ENCODE measurements around the gene COL13A1. TPM values are rescaled to one million over a fixed set of nuclear protein-coding genes. Genes with fewer than 3 reads are reported as not detected.

COL13A1 gene
- total RNA-seq, 1 experiment from 2014 or later = 3.6 TPM

- Histone ChIP-seq H4K91ac (ENCODE audit: insufficient read length, low read depth, low read length) (no peak overlapping the region), H3K4me2 (ENCODE audit: insufficient read depth, insufficient read length, low read length) (no peak overlapping the region), H2BK20ac (ENCODE audit: low read depth, low read length, poor library complexity, severe bottlenecking) (no peak overlapping the region), H3T11ph (ENCODE audit: low read length) (no peak overlapping the region), H3K79me2 (ENCODE audit: insufficient read depth, low read length) (no peaks in the 10 kb centered on the region), H3K18ac (ENCODE audit: insufficient read length, low read depth, low read length) (no peak overlapping the region), H3K9me3 (ENCODE audit: control insufficient read depth, low read depth, low read length) (no peaks in the 10 kb centered on the region), H3K27ac (ENCODE audit: insufficient read length, low read depth, low read length) (no peak overlapping the region), H2BK120ac (ENCODE audit: low read depth, low read length, poor library complexity, severe bottlenecking) (no peak overlapping the region), H3K79me1 (ENCODE audit: insufficient read depth, low read depth, low read length, poor library complexity, severe bottlenecking) (no peaks in the 10 kb centered on the region), H3K4ac (ENCODE audit: low read depth, low read length) (no peak overlapping the region), H2AFZ (ENCODE audit: low read length) (no peak overlapping the region), H4K20me1 (ENCODE audit: control insufficient read depth, insufficient read depth, insufficient read length) (no peaks in the 10 kb centered on the region), H4K8ac (replicated peaks; ENCODE audit: insufficient read length, low read depth, low read length) (no peak overlapping the region), H2BK12ac (ENCODE audit: insufficient read length, low read depth, low read length) (no peak overlapping the region), H3K56ac (ENCODE audit: insufficient read length, low read depth, low read length) (no peak overlapping the region), H2BK5ac (ENCODE audit: insufficient read length, low read length) (no peak overlapping the region), H3K23me2 (ENCODE audit: insufficient read length, low read depth, low read length, poor library complexity, severe bottlenecking) (no peaks in the 10 kb centered on the region), H3K27me3 (ENCODE audit: insufficient read depth, low read length) (no peaks in the 10 kb centered on the region), H2BK15ac (ENCODE audit: low read depth, low read length) (no peak overlapping the region), H3K4me1 (ENCODE audit: insufficient read depth, low read length) (no peaks in the 10 kb centered on the region), H3K23ac (ENCODE audit: insufficient read length, low read depth, low read length) (no peak overlapping the region), H4K5ac (ENCODE audit: insufficient read length, low read depth, low read length) (no peak overlapping the region), H3K9ac (ENCODE audit: extremely low read depth, insufficient read length, low read length) (no peak overlapping the region), H2AK5ac (ENCODE audit: insufficient read length, low read length) (no peak overlapping the region), H3K14ac (ENCODE audit: insufficient read depth, low read length) (no peak overlapping the region)
- H3K27me3 Mint-ChIP-seq (ENCODE audit: low read depth) = peaks cover 22% of the 10 kb centered on the region
- no peaks in the 10 kb centered on the region for H3K36me3 Mint-ChIP-seq (ENCODE audit: insufficient read depth in 1 of 3, low read depth in 3 of 3)
- H3K27ac Mint-ChIP-seq = no peak overlapping the region
- no peak for DNase-seq
- no CpG with 5 or more reads among the region's 4 CpGs for WGBS (ENCODE audit: extremely low coverage, insufficient read length, low lambda C conversion rate)
- peak; percentile 91 for TF ChIP-seq CTCF (conservative IDR thresholded peaks at IDR 0.05)
- H3K9me3 Mint-ChIP-seq = no peaks in the 10 kb centered on the region
- H3K4me1 Mint-ChIP-seq = peaks cover 0 to 14% of the 10 kb centered on the region in 2 experiments; a peak in 2 of 4 replicates
- no peak overlapping the region for H3K4me3 Mint-ChIP-seq
These were observed 12.5 kb upstream of the COL13A1 start for GRCh38 chr10:69789164-69789576.

Measured in H9 (cell line).